RWPE2 (cell line): ENCODE data around the gene TMED5.

Experiments used
- ATAC-seq: fragments of 200-7000 bp; cut with Tn5 transposase; 3 replicates; pipeline ENCODE4 v1.9.1; 2021; ENCODE audit warnings: low read depth
- DNase-seq: peaks from one replicate; pipeline ENCODE4 v3.0.0-alpha.2; 2020; ENCODE audit warnings: low spot score
- H3K27ac ChIP-seq: fragments of 450-650 bp; 2 replicates; pipeline ENCODE4 v1.5.1; 2017; ENCODE audit warnings: mild to moderate bottlenecking; ENCODE audit not compliant: poor library complexity, severe bottlenecking
- H3K27me3 ChIP-seq: fragments of 250-450 bp; sonication (Bioruptor Pico); 2 replicates; pipeline ENCODE4 v1.5.1; 2021; ENCODE audit warnings: mild to moderate bottlenecking, moderate library complexity; ENCODE audit not compliant: insufficient read depth, poor library complexity, severe bottlenecking
- H3K36me3 ChIP-seq: fragments of 250-450 bp; sonication (Bioruptor Pico); 2 replicates; pipeline ENCODE4 v1.5.1; 2020; ENCODE audit warnings: low read depth, mild to moderate bottlenecking, moderate library complexity
- H3K4me1 ChIP-seq: fragments of 250-450 bp; sonication (Bioruptor Pico); 2 replicates; pipeline ENCODE4 v1.5.1; 2021; ENCODE audit warnings: mild to moderate bottlenecking, moderate library complexity; ENCODE audit not compliant: insufficient read depth, poor library complexity, severe bottlenecking
- H3K4me3 ChIP-seq: fragments of 250-450 bp; sonication (Bioruptor Pico); 2 replicates; pipeline ENCODE4 v1.5.1; 2021; ENCODE audit warnings: mild to moderate bottlenecking, moderate library complexity; ENCODE audit not compliant: severe bottlenecking
- H3K9me3 ChIP-seq: fragments of 250-450 bp; sonication (Bioruptor Pico); 2 replicates; pipeline ENCODE4 v1.5.1; 2021; ENCODE audit warnings: mild to moderate bottlenecking, moderate library complexity; ENCODE audit not compliant: severe bottlenecking
- TF ChIP-seq, protein P1 (sequence below): fragments of 450-650 bp; IDR thresholded peaks from one replicate; pipeline ENCODE4 v1.5.1; 2017; ENCODE audit warnings: mild to moderate bottlenecking, moderate library complexity; ENCODE audit not compliant: poor library complexity, severe bottlenecking

Gene TMED5

DNA sequence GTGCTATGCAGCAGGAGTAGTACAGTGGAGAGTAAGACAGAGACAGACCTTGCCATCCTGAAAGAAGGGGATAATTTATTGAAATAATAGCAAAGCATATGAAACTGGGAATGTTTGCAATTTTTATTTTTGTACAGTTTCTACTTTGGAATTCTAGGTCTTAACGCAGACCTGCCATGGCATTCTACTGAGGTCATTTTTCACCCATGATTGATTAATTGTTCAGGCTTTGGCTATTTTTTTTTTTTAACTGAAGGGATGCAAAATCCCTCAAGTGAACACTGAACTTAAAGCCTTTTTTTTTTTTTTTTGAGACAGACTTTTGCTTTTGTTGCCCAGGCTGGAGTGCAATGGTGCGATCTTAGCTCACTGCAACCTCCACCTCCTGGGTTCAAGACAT lies 74.0 kb downstream of the TMED5 start:
- DNase-seq (no peak), ATAC-seq (no peak)
- peaks cover 50% of the 10 kb centered on the region for H3K36me3 ChIP-seq
- peaks cover 2% of the 10 kb centered on the region for H3K4me1 ChIP-seq
- no peak overlapping the region for H3K27ac ChIP-seq
- no peaks in the 10 kb centered on the region for H3K27me3 ChIP-seq
- H3K4me3 ChIP-seq: no peak overlapping the region
- no peaks in the 10 kb centered on the region for H3K9me3 ChIP-seq
- TF ChIP-seq, protein P1, sequence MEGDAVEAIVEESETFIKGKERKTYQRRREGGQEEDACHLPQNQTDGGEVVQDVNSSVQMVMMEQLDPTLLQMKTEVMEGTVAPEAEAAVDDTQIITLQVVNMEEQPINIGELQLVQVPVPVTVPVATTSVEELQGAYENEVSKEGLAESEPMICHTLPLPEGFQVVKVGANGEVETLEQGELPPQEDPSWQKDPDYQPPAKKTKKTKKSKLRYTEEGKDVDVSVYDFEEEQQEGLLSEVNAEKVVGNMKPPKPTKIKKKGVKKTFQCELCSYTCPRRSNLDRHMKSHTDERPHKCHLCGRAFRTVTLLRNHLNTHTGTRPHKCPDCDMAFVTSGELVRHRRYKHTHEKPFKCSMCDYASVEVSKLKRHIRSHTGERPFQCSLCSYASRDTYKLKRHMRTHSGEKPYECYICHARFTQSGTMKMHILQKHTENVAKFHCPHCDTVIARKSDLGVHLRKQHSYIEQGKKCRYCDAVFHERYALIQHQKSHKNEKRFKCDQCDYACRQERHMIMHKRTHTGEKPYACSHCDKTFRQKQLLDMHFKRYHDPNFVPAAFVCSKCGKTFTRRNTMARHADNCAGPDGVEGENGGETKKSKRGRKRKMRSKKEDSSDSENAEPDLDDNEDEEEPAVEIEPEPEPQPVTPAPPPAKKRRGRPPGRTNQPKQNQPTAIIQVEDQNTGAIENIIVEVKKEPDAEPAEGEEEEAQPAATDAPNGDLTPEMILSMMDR: no peak

DNA sequence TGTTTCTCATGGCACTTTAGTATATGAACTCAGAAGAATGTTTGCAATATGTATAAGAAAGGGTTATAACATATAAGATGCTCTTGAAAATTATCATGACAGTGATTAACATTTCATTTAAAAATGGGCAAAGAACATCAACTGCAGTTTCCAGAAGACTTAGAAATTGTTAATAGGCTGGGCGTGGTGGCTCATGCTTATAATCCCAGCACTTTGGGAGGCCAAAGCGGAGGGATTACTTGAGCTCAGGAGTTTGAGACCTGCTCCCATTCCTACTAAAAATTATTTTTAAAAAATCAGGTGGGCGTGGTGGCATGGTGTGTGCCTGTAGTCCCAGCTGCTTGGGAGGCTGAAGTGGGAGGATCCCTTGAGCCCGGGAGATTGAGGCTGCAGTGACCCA lies 78.1 kb downstream of the TMED5 start:
- ATAC-seq (no peak), DNase-seq (no peak)
- Histone ChIP-seq H3K4me1 (no peaks in the 10 kb centered on the region), H3K27me3 (no peaks in the 10 kb centered on the region), H3K4me3 (no peak overlapping the region), H3K27ac (no peak overlapping the region), H3K9me3 (no peaks in the 10 kb centered on the region), H3K36me3 (peaks cover 23% of the 10 kb centered on the region)
- TF ChIP-seq, protein P1: no peak
